Astrocyte (in vitro differentiated cells and primary cell): ENCODE data around the gene ZFYVE28. TPM values are rescaled to one million over a fixed set of nuclear protein-coding genes. Genes with fewer than 3 reads are reported as not detected.

Source experiments
- DNase-seq: peaks from one replicate; pipeline ENCODE4 v3.0.0-alpha.2; 2010; ENCODE audit warnings: low read depth
- FAIRE-seq: peaks from 2 replicates; lab custom pipeline; 2011; peaks lifted over from hg19 to GRCh38; lab: Jason Lieb, UNC
- H2AFZ ChIP-seq: 2 replicates; pipeline ENCODE4 v1.6.0; 2012; ENCODE audit warnings: low read depth, low read length, inconsistent platforms
- H3K27ac ChIP-seq: 2 replicates; pipeline ENCODE4 v1.5.1; 2011; ENCODE audit warnings: low read depth, low read length, inconsistent platforms
- H3K27me3 ChIP-seq: 2 replicates; pipeline ENCODE4 v1.6.0; 2011; ENCODE audit warnings: low read length, inconsistent platforms; ENCODE audit not compliant: insufficient read depth
- H3K36me3 ChIP-seq: 2 replicates; pipeline ENCODE4 v1.5.1; 2011; ENCODE audit warnings: low read length, inconsistent platforms; ENCODE audit not compliant: insufficient read depth
- H3K4me1 ChIP-seq: 2 replicates; pipeline ENCODE4 v1.5.1; 2011; ENCODE audit warnings: low read length, inconsistent platforms; ENCODE audit not compliant: insufficient read depth
- H3K4me2 ChIP-seq: 2 replicates; pipeline ENCODE4 v1.6.0; 2012; ENCODE audit warnings: low read length, inconsistent platforms
- H3K4me3 ChIP-seq: 2 replicates; pipeline ENCODE4 v1.5.1; 2011; ENCODE audit warnings: low read depth, mild to moderate bottlenecking, low read length, inconsistent platforms; ENCODE audit not compliant: insufficient read depth
- H3K79me2 ChIP-seq: 2 replicates; pipeline ENCODE4 v1.6.0; 2012; ENCODE audit warnings: mild to moderate bottlenecking, low read length, inconsistent platforms; ENCODE audit not compliant: insufficient read depth
- H3K9ac ChIP-seq: 2 replicates; pipeline ENCODE4 v1.6.0; 2012; ENCODE audit warnings: mild to moderate bottlenecking, low read length, inconsistent platforms
- H3K9me3 ChIP-seq: 2 replicates; pipeline ENCODE4 v1.5.1; 2012; ENCODE audit warnings: low read depth, mild to moderate bottlenecking, low read length, inconsistent platforms; ENCODE audit not compliant: insufficient read depth
- H4K20me1 ChIP-seq: 2 replicates; pipeline ENCODE4 v1.6.0; 2012; ENCODE audit warnings: low read length, inconsistent platforms; ENCODE audit not compliant: insufficient read depth
- H3K27ac Mint-ChIP-seq: one replicate; pipeline ENCODE4 v1.8.0; 2021; ENCODE audit warnings: mild to moderate bottlenecking, mixed read lengths; ENCODE audit not compliant: unreplicated experiment
- H3K27me3 Mint-ChIP-seq: one replicate; pipeline ENCODE4 v1.8.0; 2021; ENCODE audit warnings: low read depth, mixed read lengths; ENCODE audit not compliant: unreplicated experiment
- H3K36me3 Mint-ChIP-seq: one replicate; pipeline ENCODE4 v1.8.0; 2021; ENCODE audit warnings: low read depth, mixed read lengths; ENCODE audit not compliant: unreplicated experiment
- H3K4me1 Mint-ChIP-seq: one replicate; pipeline ENCODE4 v1.8.0; 2021; ENCODE audit warnings: low read depth, mixed read lengths; ENCODE audit not compliant: unreplicated experiment
- H3K4me3 Mint-ChIP-seq: one replicate; pipeline ENCODE4 v1.8.0; 2021; ENCODE audit warnings: mild to moderate bottlenecking, moderate library complexity, mixed read lengths; ENCODE audit not compliant: unreplicated experiment
- H3K9me3 Mint-ChIP-seq: one replicate; pipeline ENCODE4 v1.8.0; 2021; ENCODE audit warnings: mild to moderate bottlenecking, mixed read lengths; ENCODE audit not compliant: unreplicated experiment
- EZH2 ChIP-seq: IDR thresholded peaks from 2 replicates; pipeline ENCODE4 v1.6.1; 2012; ENCODE audit warnings: mild to moderate bottlenecking, low read length, inconsistent platforms; ENCODE audit not compliant: insufficient read depth
- total RNA-seq: library from RNA; stranded (reverse); gene quantifications from 2 replicates; pipeline ENCODE4 v1.2.1, GENCODE V29; 2021
- TF ChIP-seq, protein P1 (sequence below): IDR thresholded peaks from 2 replicates; pipeline ENCODE4 v1.5.1; 2011; ENCODE audit warnings: low read depth, mild to moderate bottlenecking, inconsistent platforms, low read length, moderate library complexity; ENCODE audit not compliant: insufficient read depth

The ZFYVE28 gene
- total RNA-seq, 1 donor from 2014 or later = 0.68 TPM

DNA sequence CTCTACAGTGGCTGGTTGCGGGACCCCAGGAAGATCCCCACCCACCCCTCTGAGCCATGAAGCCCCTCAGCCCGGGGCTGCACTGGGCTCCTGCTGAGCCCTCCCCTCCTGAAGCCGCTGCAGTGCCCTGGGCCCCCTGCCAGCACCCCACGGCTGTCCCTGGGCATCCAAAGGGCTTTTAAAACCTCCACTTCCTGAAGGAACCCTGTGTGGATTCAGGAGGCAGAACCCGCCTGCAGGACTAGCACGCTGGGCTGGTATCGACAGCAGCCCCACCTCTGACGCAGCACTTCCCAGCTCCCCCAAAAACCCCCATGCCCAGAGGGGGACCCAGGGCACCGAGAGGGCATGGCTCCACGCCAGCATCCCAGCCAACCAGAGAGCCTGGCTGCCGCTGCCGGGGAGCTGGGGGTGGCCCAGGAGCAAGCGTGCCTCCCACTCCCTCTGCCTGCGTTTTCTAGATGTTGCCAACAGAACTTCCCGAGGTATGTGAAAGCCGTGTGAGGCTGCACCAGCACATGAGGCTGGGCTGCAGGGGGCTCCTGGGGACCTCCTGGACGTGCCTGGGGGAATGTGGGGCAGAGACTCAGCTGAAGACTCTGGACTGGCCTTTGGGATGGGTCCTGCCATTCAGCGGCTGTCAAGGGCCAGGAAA is 162.8 kb downstream of the ZFYVE28 start:
- Histone ChIP-seq H3K79me2 (peaks cover 53% of the 10 kb centered on the region), H3K4me2 (peak overlapping the region; percentile 60), H3K9me3 (no peaks in the 10 kb centered on the region), H3K4me1 (peaks cover 21% of the 10 kb centered on the region), H3K4me3 (no peak overlapping the region), H2AFZ (no peak overlapping the region), H3K9ac (no peak overlapping the region), H3K36me3 (peaks cover 5% of the 10 kb centered on the region), H3K27me3 (no peaks in the 10 kb centered on the region), H3K27ac (no peak overlapping the region), H4K20me1 (peaks cover 99% of the 10 kb centered on the region)
- peaks cover 15% of the 10 kb centered on the region for H3K36me3 Mint-ChIP-seq
- no peaks in the 10 kb centered on the region for H3K9me3 Mint-ChIP-seq
- H3K4me3 Mint-ChIP-seq = no peak overlapping the region
- FAIRE-seq (no peak), DNase-seq (peak; percentile 23)
- peaks cover 6% of the 10 kb centered on the region for H3K4me1 Mint-ChIP-seq
- no peaks in the 10 kb centered on the region for H3K27me3 Mint-ChIP-seq
- H3K27ac Mint-ChIP-seq = no peak overlapping the region
- TF ChIP-seq, protein P1, sequence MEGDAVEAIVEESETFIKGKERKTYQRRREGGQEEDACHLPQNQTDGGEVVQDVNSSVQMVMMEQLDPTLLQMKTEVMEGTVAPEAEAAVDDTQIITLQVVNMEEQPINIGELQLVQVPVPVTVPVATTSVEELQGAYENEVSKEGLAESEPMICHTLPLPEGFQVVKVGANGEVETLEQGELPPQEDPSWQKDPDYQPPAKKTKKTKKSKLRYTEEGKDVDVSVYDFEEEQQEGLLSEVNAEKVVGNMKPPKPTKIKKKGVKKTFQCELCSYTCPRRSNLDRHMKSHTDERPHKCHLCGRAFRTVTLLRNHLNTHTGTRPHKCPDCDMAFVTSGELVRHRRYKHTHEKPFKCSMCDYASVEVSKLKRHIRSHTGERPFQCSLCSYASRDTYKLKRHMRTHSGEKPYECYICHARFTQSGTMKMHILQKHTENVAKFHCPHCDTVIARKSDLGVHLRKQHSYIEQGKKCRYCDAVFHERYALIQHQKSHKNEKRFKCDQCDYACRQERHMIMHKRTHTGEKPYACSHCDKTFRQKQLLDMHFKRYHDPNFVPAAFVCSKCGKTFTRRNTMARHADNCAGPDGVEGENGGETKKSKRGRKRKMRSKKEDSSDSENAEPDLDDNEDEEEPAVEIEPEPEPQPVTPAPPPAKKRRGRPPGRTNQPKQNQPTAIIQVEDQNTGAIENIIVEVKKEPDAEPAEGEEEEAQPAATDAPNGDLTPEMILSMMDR = no peak
- no peak for TF ChIP-seq EZH2

GRCh38 chr4:2254665-2255500 is 163.6 kb downstream of the ZFYVE28 start:
- no peak for FAIRE-seq
- Mint-ChIP-seq H3K9me3 (no peaks in the 10 kb centered on the region), H3K4me3 (no peak overlapping the region), H3K36me3 (peaks cover 15% of the 10 kb centered on the region), H3K27me3 (no peaks in the 10 kb centered on the region), H3K4me1 (peaks cover 2% of the 10 kb centered on the region), H3K27ac (peak overlapping the region; percentile 53)
- no peak overlapping the region for H3K4me3 ChIP-seq
- H3K4me1 ChIP-seq = peaks cover 18% of the 10 kb centered on the region
- no peak for TF ChIP-seq EZH2
- TF ChIP-seq, protein P1 = no peak
- peaks cover 5% of the 10 kb centered on the region for H3K36me3 ChIP-seq
- DNase-seq = no peak
- H4K20me1 ChIP-seq = peaks cover 99% of the 10 kb centered on the region
- no peaks in the 10 kb centered on the region for H3K27me3 ChIP-seq
- H3K9me3 ChIP-seq = no peaks in the 10 kb centered on the region
- no peak overlapping the region for H3K4me2 ChIP-seq
- H3K9ac ChIP-seq = no peak overlapping the region
- no peak overlapping the region for H3K27ac ChIP-seq
- peaks cover 46% of the 10 kb centered on the region for H3K79me2 ChIP-seq
- H2AFZ ChIP-seq = no peak overlapping the region
